ENCODE data around the gene MCU.

MCU gene

GRCh38 chr10:72883861-72884260, 191.9 kb downstream of the MCU start:
- ChIA-PET CTCF (no interaction called here), POLR2A (no interaction called here)
- TF ChIP-seq ELF4 (IDR thresholded peaks at IDR 0.05) (no peak), FOXA1 (IDR thresholded peaks at IDR 0.05) (no peak), FOXK2 (IDR thresholded peaks at IDR 0.05) (no peak), LEF1 (IDR thresholded peaks at IDR 0.05; ENCODE audit: borderline replicate concordance) (no peak), BHLHE40 (IDR thresholded peaks at IDR 0.05; ENCODE audit: borderline replicate concordance) (no peak), NFRKB (IDR thresholded peaks at IDR 0.05) (no peak), SUZ12 (IDR thresholded peaks at IDR 0.05) (no peak), PKNOX1 (IDR thresholded peaks at IDR 0.05) (no peak), FOXM1 (IDR thresholded peaks at IDR 0.05; ENCODE audit: borderline replicate concordance) (no peak), CTBP1 (IDR thresholded peaks at IDR 0.05; ENCODE audit: borderline replicate concordance) (no peak)
- no peak for DNase-seq (ENCODE audit: extremely low spot score)

- no peak for DNase-seq (ENCODE audit: extremely low spot score)
- no peak for TF ChIP-seq TARDBP (IDR thresholded peaks at IDR 0.05)
- no peak for TF ChIP-seq NFRKB (IDR thresholded peaks at IDR 0.05)
- TF ChIP-seq FOXA1 (IDR thresholded peaks at IDR 0.05) = no peak
- TF ChIP-seq SP1 (IDR thresholded peaks at IDR 0.05) = no peak
- no peak for TF ChIP-seq ELF4 (IDR thresholded peaks at IDR 0.05)
- TF ChIP-seq HDGF (IDR thresholded peaks at IDR 0.05; ENCODE audit: borderline replicate concordance) = no peak
- TF ChIP-seq PKNOX1 (IDR thresholded peaks at IDR 0.05) = no peak
- no peak for TF ChIP-seq LEF1 (IDR thresholded peaks at IDR 0.05; ENCODE audit: borderline replicate concordance)
- TF ChIP-seq FOXM1 (IDR thresholded peaks at IDR 0.05; ENCODE audit: borderline replicate concordance) = no peak
- TF ChIP-seq ZNF384 (IDR thresholded peaks at IDR 0.05) = no peak
- TF ChIP-seq L3MBTL2 (conservative IDR thresholded peaks at IDR 0.05) = no peak
- TF ChIP-seq CTBP1 (IDR thresholded peaks at IDR 0.05; ENCODE audit: borderline replicate concordance) = no peak
- no peak for TF ChIP-seq SUZ12 (IDR thresholded peaks at IDR 0.05)
- no peak for TF ChIP-seq BHLHE40 (IDR thresholded peaks at IDR 0.05; ENCODE audit: borderline replicate concordance)
- TF ChIP-seq ARNT (IDR thresholded peaks at IDR 0.05) = no peak
- TF ChIP-seq FOXK2 (IDR thresholded peaks at IDR 0.05) = no peak
- CTCF ChIA-PET = no interaction called here
- POLR2A ChIA-PET = no interaction called here
These were observed 194.0 kb downstream of the MCU start for GRCh38 chr10:72885953-72886352.

GRCh38 chr10:72886621-72887020, 194.7 kb downstream of the MCU start:
- TF ChIP-seq ARNT (IDR thresholded peaks at IDR 0.05) (no peak), CTBP1 (IDR thresholded peaks at IDR 0.05; ENCODE audit: borderline replicate concordance) (no peak), NFRKB (IDR thresholded peaks at IDR 0.05) (no peak), ELF4 (IDR thresholded peaks at IDR 0.05) (no peak), SUZ12 (IDR thresholded peaks at IDR 0.05) (no peak), LEF1 (IDR thresholded peaks at IDR 0.05; ENCODE audit: borderline replicate concordance) (no peak), FOXM1 (IDR thresholded peaks at IDR 0.05; ENCODE audit: borderline replicate concordance) (no peak), SP1 (IDR thresholded peaks at IDR 0.05) (no peak), TARDBP (IDR thresholded peaks at IDR 0.05) (no peak), L3MBTL2 (conservative IDR thresholded peaks at IDR 0.05) (no peak), PKNOX1 (IDR thresholded peaks at IDR 0.05) (no peak), FOXK2 (IDR thresholded peaks at IDR 0.05) (no peak), BHLHE40 (IDR thresholded peaks at IDR 0.05; ENCODE audit: borderline replicate concordance) (no peak), FOXA1 (IDR thresholded peaks at IDR 0.05) (no peak), ZNF384 (IDR thresholded peaks at IDR 0.05) (no peak), HDGF (IDR thresholded peaks at IDR 0.05; ENCODE audit: borderline replicate concordance) (no peak)
- POLR2A ChIA-PET = no interaction called here
- CTCF ChIA-PET = interaction anchor here (0.5 kb wide), 1 partner anchor 660 kb away, joined by 3 read pairs; no protein-coding TSS in a partner anchor
- DNase-seq (ENCODE audit: extremely low spot score) = no peak

- ChIA-PET CTCF (interaction anchor here (0.5 kb wide), 1 partner anchor 660 kb away, joined by 3 read pairs; no protein-coding TSS in a partner anchor), POLR2A (no interaction called here)
- DNase-seq (ENCODE audit: extremely low spot score) = no peak
- TF ChIP-seq TARDBP (IDR thresholded peaks at IDR 0.05) (no peak), LEF1 (IDR thresholded peaks at IDR 0.05; ENCODE audit: borderline replicate concordance) (no peak)
These were observed 195.1 kb downstream of the MCU start for GRCh38 chr10:72887043-72887442.

- POLR2A ChIA-PET = no interaction called here
- CTCF ChIA-PET = interaction anchor here (0.6 kb wide), 1 partner anchor 257 kb away, joined by 4 read pairs; no protein-coding TSS in a partner anchor
- TF ChIP-seq ELF4 (IDR thresholded peaks at IDR 0.05) (no peak), HDGF (IDR thresholded peaks at IDR 0.05; ENCODE audit: borderline replicate concordance) (no peak), FOXK2 (IDR thresholded peaks at IDR 0.05) (no peak), FOXM1 (IDR thresholded peaks at IDR 0.05; ENCODE audit: borderline replicate concordance) (no peak), PKNOX1 (IDR thresholded peaks at IDR 0.05) (no peak), BHLHE40 (IDR thresholded peaks at IDR 0.05; ENCODE audit: borderline replicate concordance) (no peak), LEF1 (IDR thresholded peaks at IDR 0.05; ENCODE audit: borderline replicate concordance) (no peak), ARNT (IDR thresholded peaks at IDR 0.05) (no peak), TARDBP (IDR thresholded peaks at IDR 0.05) (no peak), CTBP1 (IDR thresholded peaks at IDR 0.05; ENCODE audit: borderline replicate concordance) (no peak), NFRKB (IDR thresholded peaks at IDR 0.05) (no peak), L3MBTL2 (conservative IDR thresholded peaks at IDR 0.05) (no peak), SP1 (IDR thresholded peaks at IDR 0.05) (no peak), FOXA1 (IDR thresholded peaks at IDR 0.05) (no peak), SUZ12 (IDR thresholded peaks at IDR 0.05) (no peak), ZNF384 (IDR thresholded peaks at IDR 0.05) (no peak)
- DNase-seq (ENCODE audit: extremely low spot score) = no peak
These were observed 196.3 kb downstream of the MCU start for GRCh38 chr10:72888151-72888638.

Measured in HEK293T (cell line).